OCI-LY7 (cell line): ENCODE measurements around the gene DCAF11. TPM values are rescaled to one million over a fixed set of nuclear protein-coding genes. Genes with fewer than 3 reads are reported as not detected.
A peak's percentile ranks its signal among the peaks of the same experiment; 100 is the strongest.

Source experiments
- BruUV-seq: library from RNA; stranded (reverse); fragments of 400-500 nt; replicated peaks from 2 replicates; lab custom pipeline; 2021; lab: Mats Ljungman, UMichigan
- CTCF ChIA-PET: fragments of 300-600 bp; sonication (Branson Sonifier 250); formaldehyde crosslinking; loops from one replicate; lab custom pipeline; 2022; ENCODE audit warnings: antibody characterized with exemption; ENCODE audit not compliant: unreplicated experiment; lab: Charles Lee
- POLR2A ChIA-PET: fragments of 300-600 bp; sonication (Branson Sonifier 250); formaldehyde crosslinking; loops from one replicate; lab custom pipeline; 2022; ENCODE audit warnings: antibody characterized with exemption; lab: Charles Lee
- DNase-seq: peaks from one replicate; pipeline ENCODE4 v3.0.0-alpha.2; 2015; ENCODE audit warnings: low spot score
- H2AFZ ChIP-seq: fragments of 200-600 bp; sonication (generic), shearing (Covaris generic); 2 replicates; pipeline ENCODE4 v1.6.1; 2014; ENCODE audit warnings: mild to moderate bottlenecking, antibody characterized with exemption, low read length, moderate library complexity
- H3K27ac ChIP-seq: fragments of 200-600 bp; sonication (generic); 2 replicates; pipeline ENCODE4 v1.5.1; 2014; ENCODE audit warnings: mixed run types, low read depth, mild to moderate bottlenecking, moderate library complexity, low read length, inconsistent platforms; ENCODE audit not compliant: poor library complexity, severe bottlenecking
- H3K36me3 ChIP-seq: fragments of 200-600 bp; sonication (generic); 2 replicates; pipeline ENCODE4 v1.6.1; 2014; ENCODE audit warnings: mild to moderate bottlenecking, antibody characterized with exemption, low read length, moderate library complexity, mixed read lengths; ENCODE audit not compliant: insufficient read depth
- H3K4me1 ChIP-seq: fragments of 200-600 bp; sonication (generic); 2 replicates; pipeline ENCODE4 v1.5.1; 2014; ENCODE audit warnings: mild to moderate bottlenecking, low read length; ENCODE audit not compliant: insufficient read depth, poor library complexity, severe bottlenecking
- H3K4me2 ChIP-seq: fragments of 200-600 bp; sonication (generic); 2 replicates; pipeline ENCODE4 v1.6.1; 2014; ENCODE audit warnings: mild to moderate bottlenecking, low read length
- H3K4me3 ChIP-seq: fragments of 200-600 bp; sonication (generic); 2 replicates; pipeline ENCODE4 v1.5.1; 2014; ENCODE audit warnings: mild to moderate bottlenecking, low read depth, low read length; ENCODE audit not compliant: poor library complexity, severe bottlenecking
- H3K79me2 ChIP-seq: fragments of 200-600 bp; sonication (generic); 2 replicates; pipeline ENCODE4 v1.6.1; 2016; ENCODE audit warnings: low read depth, mild to moderate bottlenecking, low read length, moderate library complexity, mixed read lengths; ENCODE audit not compliant: insufficient read depth
- H3K9me2 ChIP-seq: fragments of 200-600 bp; sonication (generic); 2 replicates; pipeline ENCODE4 v1.6.1; 2016; ENCODE audit warnings: mild to moderate bottlenecking, low read length, mixed read lengths; ENCODE audit not compliant: insufficient read depth
- H3K9me3 ChIP-seq: fragments of 200-600 bp; sonication (generic); 2 replicates; pipeline ENCODE4 v1.6.1; 2014; ENCODE audit warnings: mild to moderate bottlenecking, mixed run types, low read length, mixed read lengths
- H4K20me1 ChIP-seq: fragments of 200-600 bp; sonication (generic); 2 replicates; pipeline ENCODE4 v1.6.1; 2014; ENCODE audit warnings: mild to moderate bottlenecking, antibody characterized with exemption, low read length, moderate library complexity, mixed read lengths; ENCODE audit not compliant: insufficient read depth
- CTCF ChIP-seq: fragments of 200-600 bp; sonication (generic); conservative IDR thresholded peaks from 2 replicates; pipeline ENCODE4 v1.5.1; 2014; ENCODE audit warnings: mild to moderate bottlenecking, antibody characterized with exemption, low read length, moderate library complexity, mixed read lengths
- EZH2phosphoT487 ChIP-seq: fragments of 200-600 bp; sonication (generic); IDR thresholded peaks from 2 replicates; pipeline ENCODE4 v1.6.1; 2018; ENCODE audit warnings: low read depth, borderline replicate concordance, mild to moderate bottlenecking, mixed run types, antibody characterized with exemption, low read length, moderate library complexity, mixed read lengths
- intact Hi-C: fragments of 100-400 bp; cut with micrococcal nuclease; formaldehyde crosslinking; loops from one replicate; pipeline ENCODE4 v1.10.0; 2022; ENCODE audit not compliant: unreplicated experiment
- total RNA-seq, 2 experiments: library from RNA; depleted of rRNA in 1 of 2; stranded (reverse); fragments of >200 nt in 1 of 2; shearing (Covaris generic) in 1 of 2; gene quantifications; 2 replicates each; pipeline ENCODE4 v1.2.3, GENCODE V29; 2014 to 2022

The DCAF11 gene
- total RNA-seq, 2 experiments from 2014 or later = 63.6 to 75.5 TPM

GRCh38 chr14:24106672-24107271, 7.8 kb upstream of the DCAF11 start:
- Histone ChIP-seq H3K4me3 (no peak overlapping the region), H3K27ac (no peak overlapping the region), H3K36me3 (peaks cover 6% of the 10 kb centered on the region), H3K4me1 (peaks cover 11% of the 10 kb centered on the region), H2AFZ (no peak overlapping the region), H3K9me3 (no peaks in the 10 kb centered on the region), H3K9me2 (no peaks in the 10 kb centered on the region), H3K4me2 (no peak overlapping the region), H4K20me1 (no peaks in the 10 kb centered on the region), H3K79me2 (no peaks in the 10 kb centered on the region)
- intact Hi-C loops = no loop called here
- CTCF ChIA-PET = interaction anchor here (2.1 kb wide), 1 partner anchor 54 kb away, joined by 8 read pairs; the partner anchor contains the start of gene IRF9
- BruUV-seq = no TSS peak
- POLR2A ChIA-PET = interaction anchor here (0.6 to 7.0 kb wide), 3 partner anchors 13 to 124 kb away, joined by 5 to 80 read pairs (median 5); partner anchors contain the start of gene PCK2
- TF ChIP-seq CTCF (no peak), EZH2phosphoT487 (no peak)
- no peak for DNase-seq

- H3K36me3 ChIP-seq = peaks cover 6% of the 10 kb centered on the region
- peak overlapping the region; percentile 55 for H3K27ac ChIP-seq
- no peaks in the 10 kb centered on the region for H3K9me3 ChIP-seq
- no peaks in the 10 kb centered on the region for H3K9me2 ChIP-seq
- BruUV-seq = no TSS peak
- H3K79me2 ChIP-seq = no peaks in the 10 kb centered on the region; the same call in 1 of the 2 replicates
- POLR2A ChIA-PET = interaction anchor here (0.6 to 7.0 kb wide), 12 partner anchors 15 to 549 kb away, joined by 3 to 80 read pairs (median 3); partner anchors contain the start of genes DHRS4L2, EMC9, PCK2 and RNF31
- TF ChIP-seq EZH2phosphoT487 (no peak), CTCF (no peak)
- H3K4me1 ChIP-seq = peaks cover 15% of the 10 kb centered on the region
- H4K20me1 ChIP-seq = no peaks in the 10 kb centered on the region
- H2AFZ ChIP-seq = peak overlapping the region; percentile 83
- no peak for DNase-seq
- H3K4me3 ChIP-seq = no peak overlapping the region
- H3K4me2 ChIP-seq = peak overlapping the region; percentile 52
- intact Hi-C loops = loop anchor here (1.0 to 2.0 kb wide), 3 partner anchors 14 to 94 kb away; partner anchors contain the start of gene PCK2
- CTCF ChIA-PET = interaction anchor here (0.6 to 2.1 kb wide), 8 partner anchors 10 to 94 kb away, joined by 3 to 8 read pairs (median 4); partner anchors contain the start of genes IRF9, PCK2 and TM9SF1
These were observed 6.2 kb upstream of the DCAF11 start for GRCh38 chr14:24108336-24108874.
